NAMALWA (cell line): ENCODE data around the gene SGCE.
A peak's percentile ranks its signal among the peaks of the same experiment; 100 is the strongest.

Experiments
- DNase-seq: peaks from one replicate; pipeline ENCODE4 v3.0.0-alpha.2; 2015; ENCODE audit warnings: low spot score

Gene SGCE

DNA sequence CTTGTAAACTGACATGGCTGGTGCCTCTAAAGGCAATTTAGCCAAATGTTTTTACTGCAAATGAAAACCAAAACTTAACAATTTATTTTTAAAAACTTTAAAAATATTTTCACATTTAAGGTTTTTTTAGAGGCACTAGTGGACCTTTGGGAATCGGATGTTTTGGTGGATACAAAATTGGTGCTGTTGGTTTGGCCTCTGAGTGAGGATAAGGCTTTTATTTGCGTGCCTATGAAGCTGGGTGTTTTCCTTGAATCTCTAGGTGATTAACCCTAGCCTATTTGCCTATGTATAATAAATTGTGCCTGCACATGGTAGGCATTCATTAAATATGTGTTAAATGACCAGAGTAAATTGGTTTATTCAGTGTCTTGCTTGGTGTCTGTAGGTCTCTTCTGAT, 2.9 kb upstream of the SGCE start:
- DNase-seq: no peak

DNA sequence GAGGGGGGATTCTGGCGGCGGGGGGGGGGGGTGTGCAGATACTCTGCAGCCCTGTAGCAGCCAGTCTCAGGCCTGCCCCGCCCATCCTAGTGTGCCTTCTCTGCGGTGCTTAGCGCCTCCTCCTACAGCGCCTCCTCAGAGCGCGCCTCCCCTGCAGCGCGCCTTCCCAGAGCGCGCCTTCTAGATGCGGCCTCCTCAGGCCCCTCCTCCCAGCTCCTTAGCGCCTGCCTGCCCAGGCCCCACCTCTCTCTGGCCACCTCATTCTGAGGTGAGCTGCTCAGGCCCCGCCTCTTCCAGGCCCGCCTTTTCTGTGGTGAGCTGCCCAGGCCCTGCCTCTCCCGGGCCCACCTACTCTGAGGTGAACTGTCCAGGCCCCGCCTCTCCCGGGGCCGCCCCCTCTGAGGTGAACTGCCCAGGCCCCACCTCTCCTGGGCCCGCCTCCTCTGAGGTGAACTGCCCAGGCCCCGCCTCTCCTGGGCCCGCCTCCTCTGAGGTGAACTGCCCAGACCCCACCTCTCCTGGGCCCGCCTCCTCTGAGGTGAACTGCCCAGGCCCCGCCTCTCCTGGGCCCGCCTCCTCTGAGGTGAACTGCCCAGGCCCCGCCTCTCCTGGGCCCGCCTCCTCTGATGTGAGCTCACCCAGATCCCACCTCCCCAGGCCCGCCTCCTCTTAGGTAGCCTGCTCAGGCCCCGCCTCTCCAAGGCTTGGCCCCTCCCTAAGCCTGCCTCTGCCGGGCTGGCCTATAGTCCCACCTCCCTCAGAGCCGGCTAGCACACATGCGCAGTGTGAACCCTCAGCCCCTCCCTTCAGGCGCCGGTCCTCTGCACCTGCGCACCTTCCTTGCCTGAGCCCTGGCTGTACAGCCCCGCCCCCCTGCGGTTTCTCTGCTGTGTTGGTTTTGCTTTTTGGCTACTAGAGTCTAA, 2.1 kb upstream of the SGCE start:
- peak; percentile 100 for DNase-seq

DNA sequence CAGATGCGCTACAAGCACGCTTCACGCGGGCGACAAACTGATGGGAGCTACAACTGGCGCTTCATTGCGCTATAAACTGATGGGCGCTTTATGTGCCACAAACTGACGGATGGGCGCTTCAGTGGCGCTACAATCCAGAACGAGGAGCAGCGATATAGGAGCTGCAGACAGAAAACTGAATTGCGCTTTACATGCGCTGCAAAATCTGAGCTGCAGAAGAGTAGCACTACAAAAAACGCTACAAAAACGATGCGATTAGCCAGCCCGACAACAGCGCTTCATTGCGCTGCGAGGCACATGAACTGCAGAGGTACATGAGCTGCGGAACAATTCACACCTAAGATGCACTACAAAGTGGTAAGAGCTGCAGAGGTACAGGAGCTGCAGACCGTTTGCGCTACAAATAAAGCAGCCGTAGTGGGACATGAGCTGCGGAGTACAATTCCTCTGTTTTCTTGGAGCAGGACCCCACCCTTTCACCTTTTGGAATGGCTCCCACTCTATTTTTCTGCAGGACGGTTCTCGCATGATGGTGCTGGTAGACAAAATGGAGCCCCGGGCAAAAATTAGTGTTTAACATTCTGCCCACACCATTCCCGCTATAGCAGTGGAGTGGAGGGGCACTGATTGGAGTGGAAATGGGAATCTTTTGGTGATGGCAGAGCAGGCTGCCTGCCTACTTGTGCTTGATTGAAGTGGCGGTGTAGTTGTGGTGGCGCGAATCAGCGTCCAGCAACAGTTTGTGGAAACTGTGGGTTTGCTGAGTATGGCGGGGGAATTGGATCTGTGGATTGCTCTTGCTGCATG, 1.2 kb upstream of the SGCE start:
- DNase-seq: peak; percentile 72

DNA sequence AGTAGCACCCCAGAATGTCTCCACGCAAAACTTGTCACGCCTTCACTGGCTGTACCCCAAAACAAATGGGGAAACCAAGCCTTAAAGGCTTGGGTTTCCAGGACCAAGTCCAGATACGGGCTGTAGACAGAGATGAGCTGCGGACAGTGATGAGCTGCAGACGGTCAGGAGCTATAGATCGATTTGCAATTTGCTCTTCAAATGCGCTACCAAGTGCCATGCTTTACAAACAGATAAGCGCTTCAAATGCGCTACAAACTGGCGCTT, 658 bp upstream of the SGCE start:
- no peak for DNase-seq

DNA sequence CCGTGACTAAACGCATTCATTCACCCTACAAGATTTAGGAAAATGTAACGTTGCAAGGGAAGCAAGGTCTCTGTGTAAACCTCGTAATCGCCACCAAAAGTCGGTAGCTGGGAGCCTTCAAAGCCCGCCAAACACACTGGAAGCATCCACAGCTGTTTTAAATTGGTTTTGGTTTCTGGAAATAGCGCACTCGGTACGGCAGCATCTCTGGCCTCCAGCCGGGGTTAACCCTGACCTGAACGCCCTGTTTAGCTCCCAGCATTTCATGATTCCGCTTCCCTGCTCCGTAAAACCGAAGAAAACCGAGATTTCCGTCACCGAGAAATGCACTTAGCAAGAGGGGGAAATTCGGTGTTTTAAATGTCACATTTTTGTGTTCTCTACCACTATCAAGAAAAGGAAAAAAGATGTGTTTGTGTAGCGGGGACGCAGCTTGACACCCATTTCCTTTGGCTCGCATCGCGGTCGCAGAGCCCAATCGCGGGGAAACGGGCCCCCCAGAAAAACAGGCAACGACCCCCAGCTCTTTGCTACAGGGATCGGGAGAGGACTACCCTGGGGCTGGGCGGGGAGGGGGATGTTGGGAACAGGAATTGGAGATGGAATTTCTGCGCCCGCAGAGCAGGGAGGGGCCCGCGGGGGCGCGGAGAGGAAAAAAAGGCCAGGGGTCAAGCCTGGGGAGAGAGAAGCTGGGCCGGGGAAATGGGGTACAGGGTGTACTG, 646 bp downstream of the SGCE start:
- peak; percentile 82 for DNase-seq

DNA sequence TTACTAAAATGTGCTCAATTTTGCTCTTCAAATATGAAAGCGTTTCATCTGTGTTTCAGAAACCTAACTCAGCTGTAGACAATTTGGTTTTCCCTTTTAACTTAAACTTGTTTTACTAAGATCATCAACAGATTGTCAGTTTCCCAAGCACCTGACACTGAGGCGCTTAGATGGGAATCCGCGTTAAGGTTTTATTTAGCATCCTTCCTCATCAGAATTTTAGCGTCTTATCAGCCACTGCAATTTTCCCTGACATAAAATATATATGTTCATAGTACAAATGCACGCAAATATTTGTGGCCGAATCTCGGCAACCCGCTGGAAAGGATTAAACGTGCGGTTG, 1.2 kb downstream of the SGCE start:
- DNase-seq: no peak

DNA sequence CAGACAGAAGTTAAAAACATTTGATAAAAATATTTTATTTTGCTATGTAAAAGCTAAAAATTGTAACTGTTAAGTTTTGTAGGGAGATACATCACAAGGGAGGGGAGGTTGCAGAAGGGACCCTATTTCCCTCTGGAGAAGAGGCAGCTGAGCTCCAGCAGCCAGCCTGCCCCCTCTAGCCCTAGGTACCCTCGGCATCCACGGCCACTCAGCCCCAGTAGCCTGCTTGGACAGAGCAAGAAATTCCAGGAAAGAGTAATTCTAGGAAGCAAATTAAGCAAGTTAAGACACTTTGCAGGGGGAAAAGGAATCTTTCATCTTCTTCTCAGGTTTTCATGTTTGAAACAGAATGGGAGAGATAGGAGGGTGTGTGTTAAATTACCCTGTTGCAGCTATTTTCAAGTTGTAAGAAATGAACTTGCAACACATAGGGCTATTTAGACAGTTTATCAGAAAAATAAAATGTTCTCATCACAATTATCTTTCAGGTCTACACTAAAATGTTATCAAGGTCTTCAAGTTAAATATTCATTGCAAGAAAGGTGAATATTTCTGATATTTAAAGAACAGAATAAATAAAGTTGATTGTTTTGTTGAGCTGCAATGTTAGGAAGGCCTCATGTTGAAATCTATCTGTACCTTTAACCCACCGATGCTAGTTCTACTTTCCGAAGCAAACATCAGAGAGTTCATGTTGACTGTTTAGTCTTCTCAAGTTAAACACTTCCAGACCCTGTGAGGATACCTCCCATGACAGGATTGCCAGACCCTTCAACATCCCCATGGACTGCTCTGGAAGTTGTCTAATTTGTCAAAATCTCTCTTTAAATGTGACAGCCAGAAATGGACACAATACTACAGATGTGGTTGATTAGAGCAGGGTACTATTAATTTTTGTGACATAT, 5.5 kb downstream of the SGCE start:
- no peak for DNase-seq

DNA sequence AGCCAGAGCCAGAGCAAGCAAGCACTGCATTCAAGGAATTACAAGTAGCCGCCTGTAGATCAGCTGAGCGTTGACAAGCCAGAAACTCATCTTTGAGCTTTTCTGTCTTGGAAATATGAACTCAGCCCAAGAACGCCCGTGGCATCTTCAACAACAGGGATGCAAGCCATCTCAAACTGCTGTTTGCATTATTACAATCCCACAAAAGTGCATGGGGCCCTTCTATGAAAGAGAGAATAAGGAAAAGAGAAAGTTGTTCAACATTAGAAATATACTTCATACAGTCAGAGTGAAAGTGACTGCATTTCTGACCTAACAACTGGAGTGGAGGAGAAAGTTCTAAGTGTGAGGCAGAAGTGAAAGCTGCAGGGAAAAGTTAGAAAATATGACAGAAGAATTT, 6.5 kb downstream of the SGCE start:
- no peak for DNase-seq

DNA sequence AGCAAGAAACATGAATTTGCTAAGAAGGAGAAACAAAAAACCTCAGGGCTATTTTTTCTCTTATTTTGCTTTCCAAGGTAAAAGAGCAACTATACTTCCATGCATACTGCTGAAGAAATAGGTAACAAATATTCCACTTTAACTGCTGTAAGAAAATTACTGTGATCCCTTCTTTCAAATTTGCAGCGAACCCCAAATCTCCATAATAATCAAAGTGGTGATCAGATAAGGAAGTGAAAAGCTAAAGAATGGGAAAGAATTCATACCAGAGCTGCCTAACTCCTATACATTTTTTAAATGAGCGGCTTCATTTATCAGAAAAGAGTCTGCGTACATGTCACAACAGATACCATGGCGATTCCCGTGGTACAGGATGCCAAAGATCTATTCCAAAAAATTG, 7.2 kb downstream of the SGCE start:
- DNase-seq: no peak

DNA sequence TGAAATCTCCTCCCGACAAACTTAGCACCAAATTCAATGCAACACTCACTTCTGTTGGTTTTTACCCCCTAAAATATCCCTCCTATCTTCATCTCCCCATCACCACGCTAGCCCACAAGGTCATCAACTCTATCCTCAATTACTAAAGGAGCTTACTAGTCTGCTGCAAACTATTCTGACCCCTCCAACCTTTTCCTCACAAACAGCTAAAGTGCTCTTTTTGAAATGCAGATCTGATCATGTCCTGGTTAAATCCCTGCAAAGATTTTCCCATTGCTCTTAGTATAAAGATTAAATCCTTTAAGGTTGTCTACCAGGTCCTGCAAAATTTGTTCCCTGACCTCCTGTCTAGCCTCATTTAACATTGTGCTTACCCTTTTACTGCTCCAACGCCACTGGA, 8.6 kb downstream of the SGCE start:
- no peak for DNase-seq

DNA sequence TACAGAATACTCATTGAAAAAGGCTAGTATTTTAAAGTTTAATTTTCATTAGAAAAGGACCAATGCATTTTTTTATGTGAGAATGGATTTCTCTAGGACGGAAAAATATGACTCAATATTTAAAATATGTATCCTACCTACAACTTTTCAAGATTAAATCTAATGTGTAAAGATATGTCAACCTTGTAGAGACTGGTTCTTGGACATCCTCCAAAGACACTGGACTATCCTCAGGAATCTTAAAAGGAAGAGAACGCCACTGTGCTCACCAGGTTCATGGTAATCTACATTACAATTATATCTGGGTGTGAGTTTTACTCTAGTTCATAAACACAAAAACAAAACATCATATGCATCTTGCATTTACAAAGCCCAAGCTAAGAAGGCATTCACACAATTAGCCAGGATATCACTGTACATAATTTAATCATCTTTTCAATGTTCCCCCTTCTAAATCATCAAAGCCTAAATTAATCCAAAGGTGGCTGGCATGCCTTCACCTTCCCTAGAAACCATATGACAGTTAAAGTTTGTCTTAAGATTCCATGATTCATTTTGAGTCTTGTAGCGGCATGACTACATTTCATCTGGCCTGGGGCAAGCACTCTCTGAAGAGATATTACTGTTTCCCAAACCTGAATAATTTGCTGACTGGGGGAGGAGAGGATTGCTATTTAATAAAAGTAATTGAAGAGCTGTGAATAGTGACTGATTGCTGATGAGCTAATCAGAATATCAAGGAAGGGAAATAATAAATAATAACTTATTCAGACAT, 12.0 kb downstream of the SGCE start:
- no peak for DNase-seq

DNA sequence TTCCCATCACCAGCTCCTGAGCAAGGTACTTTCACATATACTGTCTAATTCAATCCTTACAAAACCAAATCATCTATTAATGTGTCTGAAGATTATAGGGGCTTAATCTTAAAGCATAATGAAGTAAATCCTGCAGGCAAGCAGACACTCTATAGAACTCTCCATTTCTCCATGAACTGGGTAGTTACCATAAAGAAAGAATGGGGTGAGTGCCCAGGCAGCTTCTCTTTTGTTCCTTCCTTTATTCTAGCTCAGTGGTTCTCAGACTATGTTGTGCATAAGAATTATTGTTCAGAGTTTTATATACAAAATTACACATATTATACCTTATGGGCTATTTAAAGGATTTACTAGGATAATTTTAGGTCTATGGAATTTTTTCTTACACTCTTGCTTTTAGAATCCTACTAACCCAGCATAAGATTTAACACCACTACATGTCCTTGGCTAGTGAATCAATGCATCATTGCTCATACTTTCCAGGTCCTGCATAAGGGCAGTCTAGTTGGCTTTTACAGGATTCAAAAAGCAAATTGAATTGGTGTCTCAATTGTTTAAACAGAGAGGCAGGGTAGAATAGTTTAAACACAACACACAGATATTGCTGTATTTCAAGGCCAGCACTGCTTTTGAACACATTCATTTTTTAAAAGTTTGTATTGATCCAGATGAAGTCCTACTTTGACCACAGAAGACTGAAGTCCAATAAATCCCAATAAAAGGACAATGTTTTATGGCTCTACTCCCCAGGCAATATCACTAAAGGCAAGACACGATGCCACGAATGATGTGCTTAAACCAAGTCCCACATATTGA, 12.9 kb downstream of the SGCE start:
- no peak for DNase-seq

DNA sequence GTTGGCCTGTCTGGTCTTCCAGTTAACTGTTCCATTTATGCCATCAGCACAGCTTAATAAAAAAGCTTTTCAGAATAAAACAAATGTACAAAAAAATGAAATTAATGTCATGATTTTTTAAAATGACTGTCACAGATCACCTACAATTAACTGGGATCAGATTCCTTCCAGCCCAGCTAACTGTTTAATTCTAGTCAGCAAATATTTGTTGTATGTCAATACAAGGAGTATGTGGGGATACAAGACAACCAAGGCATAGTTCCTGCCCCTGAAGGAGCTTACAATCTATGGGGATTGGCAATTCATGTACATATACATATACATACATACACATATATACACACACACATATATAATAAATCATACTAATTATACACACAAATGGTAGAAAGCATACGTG, 16.5 kb downstream of the SGCE start:
- no peak for DNase-seq

DNA sequence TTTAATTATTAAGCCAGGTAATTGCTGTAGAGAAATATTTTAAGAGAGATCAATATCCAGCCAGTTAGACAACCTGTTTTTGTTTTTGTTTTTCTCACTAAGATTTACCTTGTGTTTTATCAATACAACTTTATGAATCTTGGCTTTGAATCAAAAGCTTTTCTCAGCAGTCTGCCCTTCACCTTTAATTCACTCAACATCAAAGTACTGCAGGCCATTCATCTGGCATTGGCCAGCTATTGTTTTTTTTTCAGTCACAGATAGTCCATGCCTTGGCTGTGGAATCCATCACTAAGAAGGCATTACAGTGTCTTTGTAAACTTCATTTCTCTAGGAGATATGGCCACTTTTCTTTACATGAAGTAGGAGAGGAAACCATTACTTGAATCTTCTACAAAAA, 20.2 kb downstream of the SGCE start:
- DNase-seq: no peak

DNA sequence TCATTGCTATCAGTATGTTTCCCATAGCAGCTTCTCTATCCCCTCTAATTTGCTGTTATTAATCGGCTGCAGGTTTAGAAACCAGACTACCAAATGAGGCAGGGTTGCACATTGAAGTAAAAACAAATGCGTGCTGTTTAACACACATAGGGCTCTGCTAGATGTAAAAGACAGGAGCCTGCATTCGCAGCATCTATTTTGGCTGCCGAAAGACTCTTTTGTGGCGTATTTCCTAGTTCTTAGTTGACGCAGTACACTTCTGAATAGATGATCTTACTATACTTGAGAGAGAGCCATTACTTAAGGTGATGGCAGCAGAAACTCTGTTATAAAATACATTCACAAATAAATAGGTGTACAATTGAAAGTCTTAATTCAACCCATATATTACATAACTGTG, 21.4 kb downstream of the SGCE start:
- no peak for DNase-seq

DNA sequence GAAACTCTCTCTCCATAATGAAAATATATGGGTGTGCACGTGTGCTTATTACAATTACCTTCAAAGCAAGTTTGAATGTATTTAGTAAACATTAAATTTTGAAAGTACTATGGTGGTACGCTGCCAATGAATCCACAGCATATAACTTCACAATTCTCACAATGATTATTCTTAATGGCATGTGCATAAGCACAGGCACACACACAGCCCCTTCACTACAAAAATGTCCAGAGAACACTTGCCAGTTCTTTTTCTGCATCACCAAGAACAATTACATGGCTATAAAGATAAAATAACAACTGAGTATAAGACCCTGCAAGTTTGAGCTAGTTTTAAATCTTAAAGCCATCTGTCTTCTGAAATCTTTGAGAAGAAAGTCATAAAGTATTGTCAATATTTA, 22.2 kb downstream of the SGCE start:
- no peak for DNase-seq

DNA sequence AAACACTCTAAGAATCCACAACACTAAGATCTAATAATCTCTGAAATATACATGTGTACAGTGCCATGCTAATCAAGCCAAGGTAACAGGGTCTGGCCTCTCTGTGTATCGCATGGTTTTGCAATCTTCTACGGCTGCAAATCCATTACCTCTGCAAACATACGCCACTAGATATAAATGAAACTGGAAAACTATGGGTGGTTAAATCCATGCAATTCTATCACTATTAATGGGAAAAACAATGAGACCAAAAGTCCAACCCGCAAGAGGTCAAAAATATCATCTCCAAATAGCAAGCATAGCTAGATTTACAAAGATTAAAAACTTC, 23.0 kb downstream of the SGCE start:
- no peak for DNase-seq

DNA sequence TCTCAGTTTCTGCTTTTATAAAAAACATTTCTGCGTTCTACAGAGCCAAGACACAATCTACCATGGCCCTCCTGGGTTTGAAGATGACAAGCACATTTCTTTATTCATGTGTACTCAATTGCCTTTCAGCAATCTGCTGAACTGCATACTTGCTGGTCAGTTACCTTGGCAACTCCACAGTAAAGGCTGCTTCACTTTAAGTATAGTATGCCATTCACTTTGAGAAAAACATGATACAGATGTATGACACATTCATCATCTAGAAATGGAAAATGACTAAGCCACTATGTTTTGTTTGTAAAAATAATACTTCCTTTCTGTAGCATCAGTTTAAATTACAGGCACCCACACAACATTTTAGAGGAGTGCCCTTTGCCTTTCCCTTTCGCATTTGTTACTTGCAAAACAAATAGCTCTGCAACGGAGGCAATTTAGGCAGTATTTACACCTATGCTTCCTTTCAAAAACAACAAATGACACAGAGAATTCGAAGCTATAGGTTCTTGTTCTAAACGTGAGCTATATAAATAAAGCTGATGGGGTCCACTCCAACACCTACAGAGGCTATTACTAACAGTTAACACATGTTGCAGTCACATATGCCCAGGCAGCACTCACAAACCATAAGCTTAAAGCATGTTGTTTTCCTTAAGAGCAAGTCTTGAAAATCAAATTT, 23.5 kb downstream of the SGCE start:
- DNase-seq: no peak

DNA sequence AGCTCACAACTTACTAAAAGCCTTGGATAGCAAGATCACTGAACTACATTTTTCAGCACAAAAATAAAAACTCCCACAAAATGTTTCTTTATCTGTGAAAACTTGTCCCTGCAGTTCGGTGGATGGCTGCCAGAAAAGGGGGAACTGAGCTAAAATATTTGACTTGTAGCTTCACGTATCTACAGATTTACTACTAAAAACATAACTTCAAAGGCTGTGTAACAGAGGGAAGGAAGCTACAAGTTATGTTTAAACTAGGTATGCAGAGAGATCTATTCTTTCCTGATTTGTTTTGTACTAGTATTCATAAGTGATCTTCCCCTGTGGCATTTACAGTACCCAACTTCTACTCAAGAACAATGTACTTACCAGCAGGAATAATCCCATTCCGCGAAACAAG, 25.1 kb downstream of the SGCE start:
- DNase-seq: no peak

DNA sequence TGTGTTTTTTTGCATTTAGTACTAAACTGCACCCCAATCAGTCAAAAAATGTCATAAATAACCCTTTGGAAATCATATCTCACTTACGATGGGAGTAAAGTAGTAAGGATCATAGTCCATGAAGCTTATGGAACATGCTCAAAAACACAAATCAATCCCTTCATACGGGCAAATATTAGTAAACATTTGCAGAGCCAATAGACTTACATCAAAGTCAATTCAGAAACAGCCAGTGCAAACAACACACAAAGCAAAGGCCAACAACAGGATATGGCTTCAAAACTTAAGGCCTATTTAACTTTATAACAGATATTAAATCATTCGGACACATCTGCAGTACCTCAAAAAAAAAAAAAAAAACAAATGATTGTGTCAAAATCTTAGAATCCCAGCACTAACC, 32.1 kb downstream of the SGCE start:
- no peak for DNase-seq
